SK-N-MC (cell line): Measurements from ENCODE around the gene ERCC3.

Experiments used
- EZH2 ChIP-seq: fragments of 200-600 bp; sonication (generic); IDR thresholded peaks from one replicate; pipeline ENCODE4 v1.6.1; 2017; ENCODE audit warnings: antibody characterized with exemption
- FOXP2 ChIP-seq: optimal IDR thresholded peaks from 2 replicates; pipeline ENCODE3; 2011; ENCODE audit warnings: mild to moderate bottlenecking, moderate library complexity; ENCODE audit not compliant: insufficient read depth; ENCODE audit errors: extremely low read length, control extremely low read depth
- POLR2AphosphoS5 ChIP-seq: IDR thresholded peaks from 2 replicates; pipeline ENCODE4 v1.6.1; 2012; ENCODE audit warnings: mild to moderate bottlenecking, low read depth, low read length, borderline replicate concordance

- TF ChIP-seq EZH2: no peak
- no peak for TF ChIP-seq POLR2AphosphoS5
- no peak for TF ChIP-seq FOXP2
Observed at GRCh38 chr2:127343277-127343676, 49.3 kb upstream of the ERCC3 start.
